Sciatic nerve (tissue), 2 donors: Measurements from ENCODE around the gene PPP1R16B. TPM values are rescaled to one million over a fixed set of nuclear protein-coding genes. Genes with fewer than 3 reads are reported as not detected.
"Not testable (repeated sequence)": the region's sequence is repeated elsewhere in the genome, so short reads cannot be mapped to it uniquely, and the experiment has no call there.

Source experiments
- ATAC-seq: fragments of 200-7000 bp; cut with Tn5 transposase; one replicate; pipeline ENCODE4 v1.9.1; 2020; ENCODE audit warnings: mild to moderate bottlenecking, moderate library complexity
- DNase-seq: peaks from one replicate; pipeline ENCODE4 v3.0.0-alpha.2; 2020; ENCODE audit warnings: low spot score
- intact Hi-C: fragments of 100-400 bp; cut with DNase I; formaldehyde crosslinking; loops from one replicate; pipeline ENCODE4 v1.14.2; 2022
- total RNA-seq: library from RNA; stranded (reverse); fragmentation: NEBNext Ultra II Directional; extraction: Animal tissue kit (Norgen Biotek cat#: 25700); gene quantifications from one replicate; pipeline ENCODE4 v1.2.1, GENCODE V29; 2021
- donor health status: DM: no; HTN: no; CAD: no.
- donor health status: DM: no; HTN: no; CAD: no.

PPP1R16B gene
- total RNA-seq, 1 donor from 2014 or later = 7.5 TPM

GRCh38 chr20:38940644-38941043, 135.1 kb downstream of the PPP1R16B start:
- intact Hi-C loops = no loop called here
- DNase-seq = no peak
- ATAC-seq = no peak

GRCh38 chr20:38941726-38942389, 136.4 kb downstream of the PPP1R16B start:
- intact Hi-C loops = no loop called here
- DNase-seq = no peak
- ATAC-seq = no peak

GRCh38 chr20:38945012-38945411, 139.5 kb downstream of the PPP1R16B start:
- ATAC-seq (no peak), DNase-seq (no peak)
- intact Hi-C loops = no loop called here

- DNase-seq (no peak), ATAC-seq (no peak)
- intact Hi-C loops = no loop called here
Measured at GRCh38 chr20:38946836-38947235, 141.3 kb downstream of the PPP1R16B start.

- no peak for DNase-seq
- intact Hi-C loops = no loop called here
- ATAC-seq = no peak
Measured at GRCh38 chr20:38947931-38948362, 142.4 kb downstream of the PPP1R16B start.

- ATAC-seq (no peak), DNase-seq (no peak)
- intact Hi-C loops = no loop called here
Measured at GRCh38 chr20:38950254-38950653, 144.8 kb downstream of the PPP1R16B start.

- ATAC-seq (no peak), DNase-seq (no peak)
- intact Hi-C loops = no loop called here
Measured at GRCh38 chr20:38951611-38952010, 146.1 kb downstream of the PPP1R16B start.

- no peak for ATAC-seq
- intact Hi-C loops = no loop called here
- DNase-seq = no peak
Measured at GRCh38 chr20:38952153-38952552, 146.7 kb downstream of the PPP1R16B start.

- DNase-seq = no peak
- intact Hi-C loops = no loop called here
- ATAC-seq = no peak
Measured at GRCh38 chr20:38953630-38954340, 148.3 kb downstream of the PPP1R16B start.

- ATAC-seq = no peak
- no peak for DNase-seq
- intact Hi-C loops = no loop called here
Measured at GRCh38 chr20:38957235-38957876, 151.9 kb downstream of the PPP1R16B start.

- DNase-seq (no peak), ATAC-seq (no peak)
- intact Hi-C loops = no loop called here
Measured at GRCh38 chr20:38957915-38958485, 152.5 kb downstream of the PPP1R16B start.

GRCh38 chr20:38960187-38960687, 154.7 kb downstream of the PPP1R16B start:
- intact Hi-C loops, DNase-seq, ATAC-seq: not testable (repeated sequence)

- intact Hi-C loops = no loop called here
- ATAC-seq (no peak), DNase-seq (no peak)
Measured at GRCh38 chr20:38961530-38962043, 156.1 kb downstream of the PPP1R16B start.

GRCh38 chr20:38962044-38962927, 156.8 kb downstream of the PPP1R16B start, which contains the start of gene DHX35:
Gene DHX35, plus strand, starts transcription at chr20:38962344. Its CDS starts 24 bp downstream, at chr20:38962368.
- DNase-seq = peak; percentile 99
- intact Hi-C loops = no loop called here
- ATAC-seq = peak; percentile 100

GRCh38 chr20:38962928-38963401, 157.5 kb downstream of the PPP1R16B start:
- DNase-seq = no peak
- ATAC-seq = no peak
- intact Hi-C loops = no loop called here

GRCh38 chr20:38963745-38964144, 158.2 kb downstream of the PPP1R16B start:
- ATAC-seq (no peak), DNase-seq (no peak)
- intact Hi-C loops = no loop called here

- no peak for DNase-seq
- intact Hi-C loops = no loop called here
- ATAC-seq = no peak
Measured at GRCh38 chr20:38965264-38965663, 159.8 kb downstream of the PPP1R16B start.

GRCh38 chr20:38968090-38968489, 162.6 kb downstream of the PPP1R16B start:
- DNase-seq = no peak
- no peak for ATAC-seq
- intact Hi-C loops = no loop called here
